SH-SY5Y (cell line): Measurements from ENCODE around the gene PCDHGA1.

Source experiments
- GATA2 ChIP-seq: IDR thresholded peaks from 2 replicates; pipeline ENCODE4 v1.6.1; 2011; ENCODE audit warnings: mild to moderate bottlenecking, low read depth, low read length
- GATA3 ChIP-seq: IDR thresholded peaks from 2 replicates; pipeline ENCODE4 v1.6.1; 2011; ENCODE audit warnings: low read depth, mild to moderate bottlenecking, low read length, moderate library complexity

- TF ChIP-seq GATA3, result no peak
- TF ChIP-seq GATA2, result no peak
Observed at GRCh38 chr5:141521244-141521781, 191.0 kb downstream of the PCDHGA1 start.
